AG09309 (cell line): ENCODE measurements around the gene PANK1.

Experiments used
- DNase-seq: peaks from one replicate; pipeline ENCODE4 v3.0.0-alpha.2; 2010; ENCODE audit warnings: low read depth
- H3K4me3 ChIP-seq: 2 replicates; pipeline ENCODE4 v1.5.1; 2011; ENCODE audit warnings: mild to moderate bottlenecking, low read depth, low read length, moderate library complexity; ENCODE audit not compliant: control insufficient read depth
- TF ChIP-seq, protein P1 (sequence below): IDR thresholded peaks from 2 replicates; pipeline ENCODE4 v1.5.1; 2011; ENCODE audit warnings: mild to moderate bottlenecking, low read depth, low read length, inconsistent platforms; ENCODE audit not compliant: insufficient read depth, control insufficient read depth; ENCODE audit errors: missing control alignments

Gene PANK1

DNA sequence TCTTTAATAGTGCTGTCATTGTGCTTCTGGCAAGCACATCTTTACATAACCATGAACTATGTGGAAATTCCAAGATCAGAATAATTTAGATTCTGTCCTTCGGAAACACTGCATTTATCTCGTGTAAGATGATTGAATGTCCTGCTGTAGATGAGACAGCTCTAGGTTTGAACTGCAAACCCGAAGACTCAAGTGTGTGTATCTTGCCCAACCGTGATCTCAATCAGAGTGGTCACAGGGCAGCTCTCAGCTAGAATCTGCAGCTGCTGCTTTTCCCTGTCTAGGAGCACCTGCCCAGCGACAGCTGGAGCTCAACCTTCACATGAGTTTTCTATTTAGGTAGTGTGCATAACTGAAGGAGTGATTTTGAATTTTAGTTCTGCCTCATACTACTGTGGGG, 38.8 kb upstream of the PANK1 start:
- H3K4me3 ChIP-seq, result no peak overlapping the region
- TF ChIP-seq, protein P1, sequence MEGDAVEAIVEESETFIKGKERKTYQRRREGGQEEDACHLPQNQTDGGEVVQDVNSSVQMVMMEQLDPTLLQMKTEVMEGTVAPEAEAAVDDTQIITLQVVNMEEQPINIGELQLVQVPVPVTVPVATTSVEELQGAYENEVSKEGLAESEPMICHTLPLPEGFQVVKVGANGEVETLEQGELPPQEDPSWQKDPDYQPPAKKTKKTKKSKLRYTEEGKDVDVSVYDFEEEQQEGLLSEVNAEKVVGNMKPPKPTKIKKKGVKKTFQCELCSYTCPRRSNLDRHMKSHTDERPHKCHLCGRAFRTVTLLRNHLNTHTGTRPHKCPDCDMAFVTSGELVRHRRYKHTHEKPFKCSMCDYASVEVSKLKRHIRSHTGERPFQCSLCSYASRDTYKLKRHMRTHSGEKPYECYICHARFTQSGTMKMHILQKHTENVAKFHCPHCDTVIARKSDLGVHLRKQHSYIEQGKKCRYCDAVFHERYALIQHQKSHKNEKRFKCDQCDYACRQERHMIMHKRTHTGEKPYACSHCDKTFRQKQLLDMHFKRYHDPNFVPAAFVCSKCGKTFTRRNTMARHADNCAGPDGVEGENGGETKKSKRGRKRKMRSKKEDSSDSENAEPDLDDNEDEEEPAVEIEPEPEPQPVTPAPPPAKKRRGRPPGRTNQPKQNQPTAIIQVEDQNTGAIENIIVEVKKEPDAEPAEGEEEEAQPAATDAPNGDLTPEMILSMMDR, result no peak
- DNase-seq, result no peak

DNA sequence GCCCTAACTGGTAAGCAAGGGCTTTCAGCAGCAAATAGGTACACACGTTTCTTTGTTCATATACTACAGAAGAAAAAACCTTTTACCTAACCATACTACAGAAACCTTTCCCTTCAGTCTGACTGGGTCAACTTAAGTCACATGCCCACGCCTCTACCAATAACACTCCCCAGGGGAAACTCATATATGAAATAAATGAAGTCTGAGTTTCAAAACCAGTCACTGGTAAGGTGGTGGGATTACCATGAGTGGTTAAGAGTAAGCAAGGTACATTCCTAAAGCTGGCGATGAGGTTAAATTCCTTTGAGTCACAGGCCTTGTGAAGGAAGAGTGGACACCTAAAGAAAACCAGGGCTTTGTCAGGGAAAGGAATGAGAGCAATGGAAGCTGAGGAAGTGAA, 34.9 kb upstream of the PANK1 start:
- TF ChIP-seq, protein P1, result no peak
- DNase-seq, result no peak
- no peak overlapping the region for H3K4me3 ChIP-seq

DNA sequence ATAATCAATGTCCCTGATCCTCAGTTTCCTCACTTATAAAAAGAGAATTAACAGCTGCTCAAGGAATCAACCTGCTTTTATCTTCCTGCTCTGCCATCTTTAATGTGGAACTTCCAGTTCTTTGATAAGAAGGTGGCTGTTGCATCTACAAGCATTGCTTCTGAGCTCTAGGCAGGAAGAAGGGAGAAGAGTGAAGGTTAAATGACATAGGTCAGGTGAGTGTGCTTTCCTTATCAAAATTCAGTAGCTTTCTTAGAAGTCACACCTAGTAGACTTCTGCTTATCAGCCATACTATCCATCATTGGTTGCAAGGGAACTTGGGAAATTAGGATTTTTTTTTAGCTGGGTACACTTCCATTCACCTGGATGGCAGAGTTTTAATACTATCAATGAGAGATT, 32.3 kb upstream of the PANK1 start:
- H3K4me3 ChIP-seq, result no peak overlapping the region

DNA sequence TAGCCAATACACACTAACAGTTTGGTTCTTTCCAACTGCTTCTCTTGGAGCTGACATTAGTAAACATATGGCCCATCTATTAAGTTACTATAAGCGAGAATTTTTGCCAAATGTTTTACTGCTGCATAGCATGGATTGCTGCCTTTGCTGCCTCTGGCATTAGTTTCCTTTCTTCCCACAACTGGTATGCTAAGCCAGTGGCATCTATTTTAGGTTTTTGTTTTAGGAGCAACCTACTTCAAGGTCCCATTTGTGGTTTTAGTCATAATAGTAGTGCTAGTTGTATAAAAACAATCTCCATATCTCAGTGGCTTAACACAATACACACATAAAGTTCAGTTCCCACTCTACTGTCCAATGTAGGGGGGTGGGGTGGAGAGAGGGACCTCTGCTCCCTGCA, 25.9 kb upstream of the PANK1 start:
- TF ChIP-seq, protein P1, result no peak
- H3K4me3 ChIP-seq, result no peak overlapping the region
- DNase-seq, result no peak

More for the DNA sequence above, 32.3 kb upstream of the PANK1 start:
- TF ChIP-seq, protein P1, result no peak
- DNase-seq, result no peak

DNA sequence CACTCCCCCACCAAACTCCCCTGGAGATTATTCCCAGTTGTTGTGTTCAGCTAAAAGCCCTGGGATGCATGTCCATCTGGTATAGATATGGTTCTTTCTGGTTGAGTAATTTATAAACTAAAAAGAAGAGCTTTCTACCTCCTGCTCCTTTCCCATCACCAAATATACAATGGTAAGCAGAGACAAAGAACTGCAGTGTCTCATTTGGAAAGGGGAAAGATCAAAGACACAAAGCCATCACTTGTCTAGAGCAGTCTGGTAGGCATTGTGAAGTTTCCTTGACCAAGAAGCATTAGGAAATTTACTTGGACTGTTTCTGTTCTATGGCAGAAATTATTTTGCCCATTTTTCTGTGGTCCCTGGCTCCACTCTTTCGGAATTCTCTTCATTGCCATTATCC, 24.9 kb upstream of the PANK1 start:
- TF ChIP-seq, protein P1, result no peak
- DNase-seq, result no peak
- H3K4me3 ChIP-seq, result no peak overlapping the region

DNA sequence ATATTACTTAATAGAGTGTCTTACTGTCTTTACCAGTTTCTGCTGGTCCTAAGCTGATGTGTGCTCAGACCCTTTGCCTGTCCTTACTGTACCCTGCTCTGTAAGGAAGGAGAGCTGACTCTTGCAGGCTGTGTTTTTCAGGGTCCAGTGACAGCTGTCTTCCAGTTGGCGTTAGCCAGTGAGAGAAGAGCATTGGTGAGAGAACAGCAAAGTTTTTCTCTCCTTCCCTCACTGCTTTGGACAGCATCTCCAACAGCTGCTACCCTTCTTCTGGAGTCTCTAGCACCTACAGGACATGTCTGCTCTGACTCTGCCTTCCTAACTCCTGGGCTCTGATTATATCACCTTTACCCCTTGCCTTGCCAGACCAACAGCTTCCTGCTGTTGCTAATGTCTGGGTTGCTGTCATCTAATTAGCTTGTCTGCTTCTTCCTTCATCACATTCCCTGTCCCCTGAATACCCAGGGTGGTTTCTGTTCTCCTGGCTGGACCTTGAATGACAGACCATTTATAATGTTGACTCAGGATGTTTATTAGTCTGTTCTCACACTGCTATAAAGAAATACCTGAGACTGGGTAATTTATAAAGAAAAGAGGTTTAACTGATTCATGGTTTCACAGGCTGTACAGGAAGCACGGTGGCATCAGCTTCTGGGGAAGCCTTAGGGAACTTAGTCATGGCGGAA, 23.5 kb upstream of the PANK1 start:
- DNase-seq, result no peak
- TF ChIP-seq, protein P1, result no peak
- H3K4me3 ChIP-seq, result no peak overlapping the region
